ENCODE results near the gene HOMER3. TPM values are rescaled to one million over a fixed set of nuclear protein-coding genes. Genes with fewer than 3 reads are reported as not detected.

HOMER3 gene
- total RNA-seq, 1 donor from 2014 or later, result 2.3 TPM

DNA sequence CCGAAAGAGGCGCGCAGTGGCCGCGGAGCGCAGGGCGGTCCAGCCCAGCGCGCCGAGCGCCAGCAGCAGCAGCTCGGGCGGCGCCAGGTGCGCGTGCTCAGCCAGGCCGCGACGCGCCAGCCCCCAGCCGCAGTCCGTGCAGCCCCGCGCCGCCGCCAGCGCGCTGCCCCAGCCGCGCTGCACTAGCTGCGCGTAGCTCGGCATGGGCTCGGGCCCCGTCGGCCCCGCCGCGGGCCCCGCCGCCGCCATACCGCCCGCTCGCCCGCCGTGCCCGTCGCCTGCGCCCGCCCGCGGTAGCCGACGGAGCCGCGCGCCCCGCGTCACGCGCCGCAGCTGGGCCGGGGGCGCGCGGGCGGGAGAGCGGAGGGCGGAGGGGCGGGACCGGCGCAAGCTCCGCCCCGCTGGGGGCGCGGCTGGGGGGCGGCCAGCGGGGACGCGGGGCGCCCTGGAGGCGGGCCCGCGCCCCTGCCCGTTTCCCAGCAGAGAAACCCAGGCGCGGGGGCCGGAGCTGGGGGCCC lies 45.1 kb downstream of the HOMER3 start, which contains the start of gene CERS1:
CERS1 (minus strand) TSS at position 335 of the 518 bp plus-strand sequence; CDS start at position 249, 86 bp downstream.
- DNase-seq, result no peak
- peak; percentile 41 for ATAC-seq (ENCODE audit: low read depth)
- CTCF ChIA-PET, result no interaction called here

DNA sequence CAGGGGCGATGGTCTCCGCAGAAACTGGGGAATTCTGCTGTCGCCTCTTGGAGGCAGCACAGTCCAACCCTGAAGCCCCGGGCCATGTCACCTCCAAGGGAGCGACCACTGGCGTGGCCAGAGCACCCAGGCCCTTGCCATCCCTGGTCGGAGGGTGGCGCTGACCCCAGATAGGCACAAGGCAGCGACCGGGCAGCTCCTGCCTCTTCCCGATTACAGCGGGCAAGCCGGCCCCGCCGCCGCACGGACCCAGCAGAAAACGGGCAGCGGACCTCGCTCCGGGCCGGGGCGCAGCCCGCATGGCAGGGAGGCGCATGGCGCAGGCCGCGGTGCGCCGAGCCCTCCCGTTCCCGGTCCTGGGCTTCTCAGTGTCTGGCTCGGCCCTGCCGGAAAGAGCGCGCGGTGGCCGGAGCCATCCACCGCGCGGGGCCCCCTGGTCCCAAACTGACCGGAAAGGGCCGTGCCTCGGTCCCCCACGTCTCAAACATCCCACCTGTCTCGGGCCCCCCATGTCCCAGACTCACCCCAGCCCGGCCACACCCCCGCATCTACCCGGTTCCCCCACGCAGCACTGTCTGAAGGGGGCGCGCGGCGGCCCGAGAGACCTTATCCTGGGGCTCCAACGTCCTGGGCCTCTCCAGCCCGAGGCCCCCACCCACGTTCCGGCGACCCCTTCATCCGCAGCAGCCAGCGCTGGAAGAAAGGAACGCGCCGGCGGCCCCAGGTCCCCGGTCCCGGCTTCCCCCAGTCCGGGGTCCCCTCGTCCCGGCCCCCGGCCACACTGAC lies 45.8 kb downstream of the HOMER3 start:
- H3K4me3 Mint-ChIP-seq, result peak overlapping the region; percentile 38
- DNase-seq (no peak), ATAC-seq (ENCODE audit: low read depth) (no peak)
- H3K4me1 Mint-ChIP-seq, result peaks cover 18% of the 10 kb centered on the region
- peaks cover 16% of the 10 kb centered on the region for H3K36me3 Mint-ChIP-seq (ENCODE audit: low read depth)
- no peak overlapping the region for H3K27ac Mint-ChIP-seq
- intact Hi-C loops (cut with micrococcal nuclease), result no loop called here
- CTCF ChIA-PET, result no interaction called here
- TF ChIP-seq CTCF (IDR thresholded peaks at IDR 0.05), result no peak
- H3K9me3 Mint-ChIP-seq, result no peaks in the 10 kb centered on the region
- POLR2A ChIA-PET, result no interaction called here
- H3K27me3 Mint-ChIP-seq, result peaks cover 21% of the 10 kb centered on the region

More for the DNA sequence above, 45.1 kb downstream of the HOMER3 start, which contains the start of gene CERS1:
- intact Hi-C loops (cut with micrococcal nuclease), result no loop called here
- no peak for TF ChIP-seq CTCF (IDR thresholded peaks at IDR 0.05)
- H3K9me3 Mint-ChIP-seq, result no peaks in the 10 kb centered on the region
- H3K27me3 Mint-ChIP-seq, result peaks cover 20% of the 10 kb centered on the region
- H3K27ac Mint-ChIP-seq, result no peak within 1 kb of the TSS
- H3K4me3 Mint-ChIP-seq, result peak within 1 kb of the TSS; percentile 79
- POLR2A ChIA-PET, result no interaction called here
- peaks cover 20% of the 10 kb centered on the region for H3K36me3 Mint-ChIP-seq (ENCODE audit: low read depth)
- H3K4me1 Mint-ChIP-seq, result peaks cover 18% of the 10 kb centered on the region

DNA sequence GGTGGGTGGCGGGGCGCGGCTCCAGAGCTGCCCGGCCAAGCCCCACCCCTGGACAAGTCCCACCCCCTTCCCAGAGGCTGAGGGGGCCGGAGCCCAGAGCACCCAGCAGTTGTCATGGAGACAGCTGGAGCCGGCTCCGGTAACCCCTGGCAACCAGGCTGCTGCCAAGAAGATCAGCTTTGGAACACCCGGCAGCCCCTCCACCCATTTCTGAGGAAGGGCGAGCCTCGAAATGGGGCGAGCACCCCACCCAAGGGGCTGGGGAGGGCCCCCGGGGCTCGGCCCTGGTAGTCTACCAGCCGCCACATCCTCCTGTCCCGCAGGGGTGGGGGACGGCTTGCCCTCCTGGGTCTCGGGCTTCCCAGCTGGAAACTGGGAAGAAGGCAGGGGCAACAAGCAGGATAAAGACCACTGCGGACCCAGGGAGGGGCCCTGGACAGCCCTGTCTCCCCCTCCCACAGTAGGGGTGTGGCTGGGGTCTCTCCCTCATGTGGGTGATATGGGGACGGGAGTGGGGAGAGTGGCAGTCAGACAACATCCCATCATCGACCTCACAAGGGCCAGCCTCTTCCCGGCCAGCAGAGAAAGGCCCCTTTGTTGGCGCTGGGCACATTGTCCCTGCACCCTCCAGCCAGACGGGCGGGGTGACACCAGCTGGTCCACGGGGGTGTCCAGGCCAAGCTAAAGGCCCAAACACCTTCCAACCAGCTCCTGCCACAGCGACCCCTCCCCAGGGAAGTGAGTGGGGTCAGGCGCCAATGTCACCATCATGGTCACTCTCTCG lies 46.6 kb downstream of the HOMER3 start:
- Mint-ChIP-seq H3K27me3 (peaks cover 27% of the 10 kb centered on the region), H3K36me3 (ENCODE audit: low read depth) (peaks cover 8% of the 10 kb centered on the region), H3K4me1 (peaks cover 18% of the 10 kb centered on the region), H3K9me3 (no peaks in the 10 kb centered on the region), H3K4me3 (no peak overlapping the region), H3K27ac (no peak overlapping the region)
- ChIA-PET CTCF (no interaction called here), POLR2A (no interaction called here)
- ATAC-seq (ENCODE audit: low read depth) (no peak), DNase-seq (no peak)
- intact Hi-C loops (cut with micrococcal nuclease), result no loop called here
- no peak for TF ChIP-seq CTCF (IDR thresholded peaks at IDR 0.05)

DNA sequence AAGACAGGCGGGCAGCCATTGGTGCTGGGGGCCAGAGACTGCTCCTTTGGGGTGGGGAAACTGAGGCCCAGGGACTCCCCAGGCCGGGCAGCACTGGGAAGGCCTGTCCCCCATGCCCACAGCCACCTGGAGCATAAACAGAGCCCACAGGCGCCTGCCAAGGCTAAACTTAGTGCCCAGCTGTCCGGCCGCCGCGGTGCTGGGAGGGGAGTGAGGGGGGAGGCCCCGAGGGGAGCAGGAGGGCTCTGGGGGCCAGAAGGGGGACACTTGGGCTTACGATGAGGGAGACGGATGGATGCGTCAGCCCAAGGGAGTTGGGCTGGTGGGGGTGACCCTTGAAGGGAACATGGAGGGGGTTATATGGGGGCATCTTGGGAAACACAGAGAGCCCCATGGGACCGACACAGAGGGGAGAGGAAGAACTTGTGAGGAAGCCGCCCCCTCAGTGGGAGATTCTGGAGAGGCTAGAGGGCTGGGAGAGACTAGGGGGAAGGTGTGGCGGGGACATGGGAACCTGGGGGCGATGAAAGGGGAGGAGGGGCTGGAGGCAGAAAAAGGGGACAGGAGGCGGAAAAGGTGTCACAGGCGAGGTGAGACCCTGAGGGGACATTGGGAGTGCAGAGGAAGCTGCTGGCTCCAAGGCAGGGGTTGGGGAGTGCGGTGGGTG lies 47.3 kb downstream of the HOMER3 start:
- ATAC-seq (ENCODE audit: low read depth) (no peak), DNase-seq (no peak)
- CTCF ChIA-PET, result no interaction called here
- Mint-ChIP-seq H3K27ac (no peak overlapping the region), H3K4me1 (peaks cover 18% of the 10 kb centered on the region), H3K4me3 (no peak overlapping the region), H3K9me3 (no peaks in the 10 kb centered on the region), H3K27me3 (peaks cover 27% of the 10 kb centered on the region), H3K36me3 (ENCODE audit: low read depth) (peaks cover 4% of the 10 kb centered on the region)
- no peak for TF ChIP-seq CTCF (IDR thresholded peaks at IDR 0.05)
- POLR2A ChIA-PET, result no interaction called here
- intact Hi-C loops (cut with micrococcal nuclease), result no loop called here

All from activated B cell treated with CpG ODN at 0.5 μM for 24 hours (primary cell).